Ishikawa (cell line): ENCODE results near the gene YTHDF1.

Source experiments
- CEBPB ChIP-seq: IDR thresholded peaks from 2 replicates; pipeline ENCODE4 v1.6.1; 2012
- CREB1 ChIP-seq: IDR thresholded peaks from 2 replicates; pipeline ENCODE4 v1.6.1; 2012; ENCODE audit warnings: low read depth
- EGR1 ChIP-seq: IDR thresholded peaks from 2 replicates; pipeline ENCODE4 v1.6.1; 2012
- EP300 ChIP-seq: IDR thresholded peaks from 2 replicates; pipeline ENCODE4 v1.6.1; 2012; ENCODE audit warnings: borderline replicate concordance
- NFIC ChIP-seq: IDR thresholded peaks from 2 replicates; pipeline ENCODE4 v1.6.1; 2012
- RAD21 ChIP-seq: IDR thresholded peaks from 2 replicates; pipeline ENCODE4 v1.6.1; 2012; ENCODE audit warnings: low read depth
- TAF1 ChIP-seq: IDR thresholded peaks from 2 replicates; pipeline ENCODE4 v1.6.1; 2012; ENCODE audit warnings: low read depth, mild to moderate bottlenecking
- TCF12 ChIP-seq: IDR thresholded peaks from 2 replicates; pipeline ENCODE4 v1.6.1; 2012; ENCODE audit warnings: low read depth
- TEAD4 ChIP-seq: IDR thresholded peaks from 2 replicates; pipeline ENCODE4 v1.6.1; 2012
- YY1 ChIP-seq: IDR thresholded peaks from 2 replicates; pipeline ENCODE4 v1.6.1; 2012; ENCODE audit warnings: low read depth
- ZBTB7A ChIP-seq: IDR thresholded peaks from 2 replicates; pipeline ENCODE4 v1.6.1; 2012; ENCODE audit warnings: low read depth
- TF ChIP-seq, protein P1 (sequence below): IDR thresholded peaks from 2 replicates; pipeline ENCODE4 v1.6.1; 2012
- TF ChIP-seq, protein P2 (sequence below): IDR thresholded peaks from 2 replicates; pipeline ENCODE4 v1.6.1; 2012; ENCODE audit warnings: low read depth, mild to moderate bottlenecking
- TF ChIP-seq, protein P3 (sequence below): IDR thresholded peaks from 2 replicates; pipeline ENCODE4 v1.6.1; 2012

The YTHDF1 gene

DNA sequence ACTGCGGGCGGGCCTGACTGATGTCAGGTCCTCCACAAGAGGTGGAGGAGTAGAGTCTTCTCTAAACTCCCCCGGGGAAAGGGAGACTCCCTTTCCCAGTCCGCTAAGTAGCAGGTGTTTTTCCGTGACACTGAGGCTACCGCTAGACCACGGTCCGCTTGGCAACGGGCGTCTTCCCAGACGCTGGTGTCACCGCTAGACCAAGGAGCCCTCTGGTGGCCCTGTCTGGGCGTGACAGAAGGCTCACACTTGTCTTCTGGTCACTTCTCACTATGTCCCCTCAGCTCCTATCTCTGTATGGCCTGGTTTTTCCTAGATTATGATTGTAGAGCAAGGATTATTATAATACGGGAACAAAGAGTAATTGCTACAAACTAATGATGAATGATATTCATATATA lies 35.4 kb upstream of the YTHDF1 start:
- peak; percentile 53 for TF ChIP-seq RAD21

DNA sequence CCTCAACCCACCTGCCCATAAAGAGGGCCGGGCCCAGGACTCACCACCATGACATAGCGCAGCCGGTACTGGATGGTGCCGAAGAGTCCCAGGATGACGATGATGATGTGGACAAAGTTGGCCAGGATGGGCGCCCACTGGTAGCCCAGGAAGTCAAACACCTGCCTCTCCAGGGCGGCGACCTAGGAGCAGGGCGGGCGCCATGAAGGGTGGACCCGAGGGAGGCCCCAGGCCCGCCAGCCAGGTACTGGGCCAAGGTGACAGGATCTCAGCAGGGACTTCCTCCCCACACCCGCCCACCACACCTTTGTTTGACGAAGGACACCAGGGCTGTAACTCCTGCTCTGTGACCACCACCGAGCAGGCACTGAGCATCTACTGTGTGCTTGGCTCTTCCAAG lies 34.0 kb upstream of the YTHDF1 start:
- TF ChIP-seq, protein P1, sequence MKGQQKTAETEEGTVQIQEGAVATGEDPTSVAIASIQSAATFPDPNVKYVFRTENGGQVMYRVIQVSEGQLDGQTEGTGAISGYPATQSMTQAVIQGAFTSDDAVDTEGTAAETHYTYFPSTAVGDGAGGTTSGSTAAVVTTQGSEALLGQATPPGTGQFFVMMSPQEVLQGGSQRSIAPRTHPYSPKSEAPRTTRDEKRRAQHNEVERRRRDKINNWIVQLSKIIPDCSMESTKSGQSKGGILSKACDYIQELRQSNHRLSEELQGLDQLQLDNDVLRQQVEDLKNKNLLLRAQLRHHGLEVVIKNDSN: no peak
- TF ChIP-seq, protein P2, sequence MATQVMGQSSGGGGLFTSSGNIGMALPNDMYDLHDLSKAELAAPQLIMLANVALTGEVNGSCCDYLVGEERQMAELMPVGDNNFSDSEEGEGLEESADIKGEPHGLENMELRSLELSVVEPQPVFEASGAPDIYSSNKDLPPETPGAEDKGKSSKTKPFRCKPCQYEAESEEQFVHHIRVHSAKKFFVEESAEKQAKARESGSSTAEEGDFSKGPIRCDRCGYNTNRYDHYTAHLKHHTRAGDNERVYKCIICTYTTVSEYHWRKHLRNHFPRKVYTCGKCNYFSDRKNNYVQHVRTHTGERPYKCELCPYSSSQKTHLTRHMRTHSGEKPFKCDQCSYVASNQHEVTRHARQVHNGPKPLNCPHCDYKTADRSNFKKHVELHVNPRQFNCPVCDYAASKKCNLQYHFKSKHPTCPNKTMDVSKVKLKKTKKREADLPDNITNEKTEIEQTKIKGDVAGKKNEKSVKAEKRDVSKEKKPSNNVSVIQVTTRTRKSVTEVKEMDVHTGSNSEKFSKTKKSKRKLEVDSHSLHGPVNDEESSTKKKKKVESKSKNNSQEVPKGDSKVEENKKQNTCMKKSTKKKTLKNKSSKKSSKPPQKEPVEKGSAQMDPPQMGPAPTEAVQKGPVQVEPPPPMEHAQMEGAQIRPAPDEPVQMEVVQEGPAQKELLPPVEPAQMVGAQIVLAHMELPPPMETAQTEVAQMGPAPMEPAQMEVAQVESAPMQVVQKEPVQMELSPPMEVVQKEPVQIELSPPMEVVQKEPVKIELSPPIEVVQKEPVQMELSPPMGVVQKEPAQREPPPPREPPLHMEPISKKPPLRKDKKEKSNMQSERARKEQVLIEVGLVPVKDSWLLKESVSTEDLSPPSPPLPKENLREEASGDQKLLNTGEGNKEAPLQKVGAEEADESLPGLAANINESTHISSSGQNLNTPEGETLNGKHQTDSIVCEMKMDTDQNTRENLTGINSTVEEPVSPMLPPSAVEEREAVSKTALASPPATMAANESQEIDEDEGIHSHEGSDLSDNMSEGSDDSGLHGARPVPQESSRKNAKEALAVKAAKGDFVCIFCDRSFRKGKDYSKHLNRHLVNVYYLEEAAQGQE: no peak

DNA sequence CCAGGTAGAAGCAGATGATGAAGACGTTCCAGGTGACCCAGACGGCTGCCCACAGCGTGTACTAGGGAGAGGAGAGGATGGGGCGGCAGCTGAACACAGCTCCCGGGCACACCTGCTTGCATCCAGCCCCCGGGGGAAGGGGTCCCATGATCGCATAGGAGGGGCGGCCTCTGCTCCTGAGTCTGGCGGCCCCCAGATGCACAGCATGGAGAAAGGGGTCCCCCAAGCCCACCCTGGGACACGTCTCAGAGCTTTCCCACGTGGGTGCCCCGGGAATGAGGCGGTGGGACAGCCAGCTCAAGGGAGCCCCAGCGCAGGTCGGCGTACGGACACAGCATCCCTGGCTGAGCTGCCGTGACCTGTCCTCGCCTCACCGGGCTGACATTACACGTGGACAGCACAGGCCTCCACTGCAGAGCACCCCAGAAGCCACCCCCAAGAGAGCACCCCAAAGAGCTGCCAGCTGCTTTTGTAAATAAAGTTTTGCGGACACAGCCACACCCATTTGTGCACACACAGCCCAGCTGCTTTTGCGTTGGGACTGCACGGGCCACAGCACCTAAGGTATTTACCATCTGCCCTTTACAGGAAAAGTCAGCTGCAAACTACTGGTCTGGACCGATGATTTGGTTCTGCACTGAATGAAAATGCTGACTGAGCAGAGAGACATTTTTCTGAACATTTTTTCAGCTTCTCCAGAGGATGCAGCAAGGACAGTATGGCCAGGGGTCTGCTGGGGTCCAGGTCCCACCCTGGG lies 33.1 kb upstream of the YTHDF1 start:
- TF ChIP-seq TAF1: no peak
- TF ChIP-seq, protein P3, sequence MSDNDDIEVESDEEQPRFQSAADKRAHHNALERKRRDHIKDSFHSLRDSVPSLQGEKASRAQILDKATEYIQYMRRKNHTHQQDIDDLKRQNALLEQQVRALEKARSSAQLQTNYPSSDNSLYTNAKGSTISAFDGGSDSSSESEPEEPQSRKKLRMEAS: peak; percentile 62; the same call in 1 of the 2 replicates
- TF ChIP-seq RAD21: no peak
- TF ChIP-seq, protein P2: no peak
- no peak for TF ChIP-seq ZBTB7A
- TF ChIP-seq, protein P1: 0 out of 2 replicates have a peak, but pooled peaks have one; percentile 2
- TF ChIP-seq TEAD4: peak; percentile 54
- TF ChIP-seq CEBPB: no peak
- no peak for TF ChIP-seq YY1
- no peak for TF ChIP-seq CREB1
- 0 out of 2 replicates have a peak, but pooled peaks have one; percentile 11 for TF ChIP-seq NFIC
- TF ChIP-seq EP300: peak; percentile 52; the same call in 1 of the 2 replicates
- TF ChIP-seq TCF12: peak; percentile 85

DNA sequence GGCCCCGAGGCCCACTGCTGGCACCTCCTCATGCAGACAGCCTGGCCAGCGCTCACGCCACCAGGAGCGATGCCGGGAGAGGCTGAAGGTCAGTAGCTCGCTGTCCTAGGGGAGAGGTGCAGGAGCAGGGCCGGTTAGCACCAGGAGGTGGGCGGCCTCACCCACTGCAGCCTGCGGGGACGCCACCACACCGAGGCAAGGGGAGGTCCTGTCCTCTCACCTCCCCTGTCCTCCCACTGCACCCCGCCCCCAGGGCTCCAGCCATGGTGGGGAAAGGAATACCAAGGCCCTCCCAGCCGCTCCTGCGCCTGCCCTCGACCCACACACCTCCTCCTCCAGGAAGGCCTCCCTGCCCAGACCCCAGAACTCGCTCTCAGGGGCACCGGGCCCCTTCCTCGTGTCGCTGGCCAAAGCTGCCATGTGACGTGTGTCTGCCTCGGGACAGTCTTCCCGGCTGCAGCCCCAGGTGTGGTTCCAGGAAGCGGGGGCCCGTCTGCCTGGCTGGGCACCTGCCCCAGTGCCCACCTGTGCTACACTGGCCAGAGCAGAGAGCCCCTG lies 31.8 kb upstream of the YTHDF1 start:
- TF ChIP-seq NFIC (no peak), EP300 (no peak), RAD21 (no peak), CEBPB (no peak), YY1 (no peak)
- TF ChIP-seq, protein P3: no peak
- TF ChIP-seq, protein P2: no peak

DNA sequence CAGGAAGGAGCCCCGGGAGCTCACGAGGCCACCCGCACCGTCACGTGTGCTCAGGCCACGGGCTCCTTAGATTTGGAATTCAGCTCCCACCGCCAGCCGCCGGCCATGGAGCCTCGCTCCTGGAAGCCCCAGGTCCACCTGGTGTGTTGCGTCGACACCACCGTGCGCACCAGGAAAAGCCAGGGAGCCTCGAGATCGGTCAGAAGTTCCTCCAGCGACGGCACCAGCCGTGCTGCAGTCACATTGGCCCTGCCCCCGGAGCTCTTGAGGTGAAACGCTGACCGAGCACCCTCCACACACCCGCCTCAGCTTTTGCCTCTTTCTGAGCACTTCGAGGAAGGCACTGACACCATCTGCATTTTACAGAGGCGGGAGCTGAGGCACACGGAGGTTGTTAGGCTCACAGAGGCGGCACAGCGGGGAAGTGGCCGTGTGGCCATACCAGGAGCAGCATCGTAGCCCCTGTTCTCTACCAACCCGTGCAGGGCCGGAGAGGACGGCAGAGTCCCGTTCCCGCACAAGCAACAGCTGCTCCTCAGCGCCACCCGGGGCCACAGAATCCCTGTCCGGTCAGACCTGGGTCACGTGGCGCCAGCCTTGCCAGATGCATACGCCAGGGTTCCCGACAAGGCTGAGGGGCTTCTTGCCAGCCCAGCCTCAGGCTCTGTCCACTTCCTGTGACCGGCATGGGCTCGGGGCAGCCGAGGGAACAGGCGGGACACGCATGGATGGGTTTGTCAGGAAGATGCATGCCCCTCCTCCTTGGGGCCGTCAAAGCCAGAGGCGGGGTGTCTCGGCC lies 30.8 kb upstream of the YTHDF1 start:
- TF ChIP-seq EGR1: no peak
- TF ChIP-seq, protein P1: peak; percentile 91
